ENCODE results near the gene VASH2.

DNA sequence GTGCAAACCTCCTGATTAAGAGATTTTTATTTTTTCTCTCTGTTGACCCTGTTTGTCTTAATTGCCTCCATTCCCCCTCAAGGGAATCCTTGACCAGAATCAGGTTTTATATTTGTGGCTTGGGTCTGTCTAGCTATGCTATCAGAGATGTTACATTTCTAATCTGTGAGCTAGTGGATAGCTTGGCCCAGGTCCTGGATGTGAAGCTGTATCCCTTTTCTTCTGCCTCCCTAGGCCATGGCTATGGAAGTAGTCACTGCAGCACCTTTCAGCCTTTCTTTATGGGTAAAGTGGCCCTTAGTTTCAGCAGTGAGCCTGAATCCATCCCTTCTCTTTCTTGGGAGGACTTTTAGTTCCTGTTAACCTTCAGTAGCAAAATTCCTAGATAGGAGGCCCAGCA, 82.3 kb downstream of the VASH2 start:
- TF ChIP-seq, protein P1, sequence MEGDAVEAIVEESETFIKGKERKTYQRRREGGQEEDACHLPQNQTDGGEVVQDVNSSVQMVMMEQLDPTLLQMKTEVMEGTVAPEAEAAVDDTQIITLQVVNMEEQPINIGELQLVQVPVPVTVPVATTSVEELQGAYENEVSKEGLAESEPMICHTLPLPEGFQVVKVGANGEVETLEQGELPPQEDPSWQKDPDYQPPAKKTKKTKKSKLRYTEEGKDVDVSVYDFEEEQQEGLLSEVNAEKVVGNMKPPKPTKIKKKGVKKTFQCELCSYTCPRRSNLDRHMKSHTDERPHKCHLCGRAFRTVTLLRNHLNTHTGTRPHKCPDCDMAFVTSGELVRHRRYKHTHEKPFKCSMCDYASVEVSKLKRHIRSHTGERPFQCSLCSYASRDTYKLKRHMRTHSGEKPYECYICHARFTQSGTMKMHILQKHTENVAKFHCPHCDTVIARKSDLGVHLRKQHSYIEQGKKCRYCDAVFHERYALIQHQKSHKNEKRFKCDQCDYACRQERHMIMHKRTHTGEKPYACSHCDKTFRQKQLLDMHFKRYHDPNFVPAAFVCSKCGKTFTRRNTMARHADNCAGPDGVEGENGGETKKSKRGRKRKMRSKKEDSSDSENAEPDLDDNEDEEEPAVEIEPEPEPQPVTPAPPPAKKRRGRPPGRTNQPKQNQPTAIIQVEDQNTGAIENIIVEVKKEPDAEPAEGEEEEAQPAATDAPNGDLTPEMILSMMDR (conservative IDR thresholded peaks at IDR 0.05 in 1 of 2, IDR thresholded peaks at IDR 0.05 in 1 of 2; ENCODE audit: low read depth in 1 of 2, low read length in 2 of 2), result no peak
- TF ChIP-seq EZH2 (IDR thresholded peaks at IDR 0.05; ENCODE audit: low read length, missing control alignments), result no peak

Measured in fibroblast of lung (primary cell).